Cerebellar cortex (tissue), 1 donor: ENCODE measurements around the gene USF3.

Experiments used
- DNase-seq: peaks from one replicate; pipeline ENCODE4 v3.0.0-alpha.2; 2015; ENCODE audit warnings: low spot score

USF3 gene, protein sequence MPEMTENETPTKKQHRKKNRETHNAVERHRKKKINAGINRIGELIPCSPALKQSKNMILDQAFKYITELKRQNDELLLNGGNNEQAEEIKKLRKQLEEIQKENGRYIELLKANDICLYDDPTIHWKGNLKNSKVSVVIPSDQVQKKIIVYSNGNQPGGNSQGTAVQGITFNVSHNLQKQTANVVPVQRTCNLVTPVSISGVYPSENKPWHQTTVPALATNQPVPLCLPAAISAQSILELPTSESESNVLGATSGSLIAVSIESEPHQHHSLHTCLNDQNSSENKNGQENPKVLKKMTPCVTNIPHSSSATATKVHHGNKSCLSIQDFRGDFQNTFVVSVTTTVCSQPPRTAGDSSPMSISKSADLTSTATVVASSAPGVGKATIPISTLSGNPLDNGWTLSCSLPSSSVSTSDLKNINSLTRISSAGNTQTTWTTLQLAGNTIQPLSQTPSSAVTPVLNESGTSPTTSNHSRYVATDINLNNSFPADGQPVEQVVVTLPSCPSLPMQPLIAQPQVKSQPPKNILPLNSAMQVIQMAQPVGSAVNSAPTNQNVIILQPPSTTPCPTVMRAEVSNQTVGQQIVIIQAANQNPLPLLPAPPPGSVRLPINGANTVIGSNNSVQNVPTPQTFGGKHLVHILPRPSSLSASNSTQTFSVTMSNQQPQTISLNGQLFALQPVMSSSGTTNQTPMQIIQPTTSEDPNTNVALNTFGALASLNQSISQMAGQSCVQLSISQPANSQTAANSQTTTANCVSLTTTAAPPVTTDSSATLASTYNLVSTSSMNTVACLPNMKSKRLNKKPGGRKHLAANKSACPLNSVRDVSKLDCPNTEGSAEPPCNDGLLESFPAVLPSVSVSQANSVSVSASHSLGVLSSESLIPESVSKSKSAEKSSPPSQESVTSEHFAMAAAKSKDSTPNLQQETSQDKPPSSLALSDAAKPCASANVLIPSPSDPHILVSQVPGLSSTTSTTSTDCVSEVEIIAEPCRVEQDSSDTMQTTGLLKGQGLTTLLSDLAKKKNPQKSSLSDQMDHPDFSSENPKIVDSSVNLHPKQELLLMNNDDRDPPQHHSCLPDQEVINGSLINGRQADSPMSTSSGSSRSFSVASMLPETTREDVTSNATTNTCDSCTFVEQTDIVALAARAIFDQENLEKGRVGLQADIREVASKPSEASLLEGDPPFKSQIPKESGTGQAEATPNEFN (N-terminal part only)

DNA sequence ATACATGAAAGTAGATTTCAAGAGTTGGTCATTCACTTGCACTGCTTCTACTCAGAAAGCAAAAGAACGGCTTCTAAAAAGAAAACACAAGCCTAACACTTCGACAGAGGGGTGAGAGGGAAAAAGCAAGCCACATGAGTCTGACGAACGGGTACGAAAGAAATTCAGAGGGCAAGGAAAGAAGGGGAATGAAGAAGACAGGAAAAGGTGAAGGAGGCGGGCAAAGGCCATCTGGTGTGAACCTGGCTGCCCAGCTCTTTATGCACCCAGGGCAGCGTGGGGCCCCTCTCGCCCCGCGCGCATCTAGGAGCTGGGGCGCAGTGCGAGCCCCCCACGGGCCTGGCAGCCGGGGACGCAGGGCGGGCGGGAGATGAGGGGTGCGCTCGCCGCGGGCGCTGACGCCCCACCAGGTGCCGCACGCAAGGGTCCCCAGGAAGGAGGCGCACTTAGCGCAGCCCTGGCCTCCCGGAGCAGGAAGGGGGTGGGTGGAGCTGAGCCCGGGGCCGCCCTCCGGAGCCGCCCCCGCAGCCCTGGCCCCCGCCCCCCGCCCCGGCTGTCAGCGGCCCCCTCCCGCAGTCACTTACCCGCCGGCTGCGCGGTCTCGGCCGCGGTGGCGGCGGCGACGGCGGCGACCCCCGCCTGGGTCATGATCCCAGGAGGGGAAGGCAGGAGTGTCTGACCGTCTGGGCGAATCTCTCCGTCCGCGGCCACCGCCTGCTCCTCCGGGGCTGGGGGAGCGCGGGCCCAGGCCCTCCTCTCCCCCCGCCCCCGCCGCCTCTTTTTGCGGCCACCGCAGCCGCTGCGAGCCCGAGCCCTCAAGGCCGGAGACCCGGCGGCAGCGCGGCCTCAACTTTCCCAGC, at the start of gene USF3:
Gene USF3, minus strand, starts transcription at position 857 of the 860 bp plus-strand sequence. CDS start 21,764 bp downstream, outside the sequence.
- peak; percentile 62 for DNase-seq

DNA sequence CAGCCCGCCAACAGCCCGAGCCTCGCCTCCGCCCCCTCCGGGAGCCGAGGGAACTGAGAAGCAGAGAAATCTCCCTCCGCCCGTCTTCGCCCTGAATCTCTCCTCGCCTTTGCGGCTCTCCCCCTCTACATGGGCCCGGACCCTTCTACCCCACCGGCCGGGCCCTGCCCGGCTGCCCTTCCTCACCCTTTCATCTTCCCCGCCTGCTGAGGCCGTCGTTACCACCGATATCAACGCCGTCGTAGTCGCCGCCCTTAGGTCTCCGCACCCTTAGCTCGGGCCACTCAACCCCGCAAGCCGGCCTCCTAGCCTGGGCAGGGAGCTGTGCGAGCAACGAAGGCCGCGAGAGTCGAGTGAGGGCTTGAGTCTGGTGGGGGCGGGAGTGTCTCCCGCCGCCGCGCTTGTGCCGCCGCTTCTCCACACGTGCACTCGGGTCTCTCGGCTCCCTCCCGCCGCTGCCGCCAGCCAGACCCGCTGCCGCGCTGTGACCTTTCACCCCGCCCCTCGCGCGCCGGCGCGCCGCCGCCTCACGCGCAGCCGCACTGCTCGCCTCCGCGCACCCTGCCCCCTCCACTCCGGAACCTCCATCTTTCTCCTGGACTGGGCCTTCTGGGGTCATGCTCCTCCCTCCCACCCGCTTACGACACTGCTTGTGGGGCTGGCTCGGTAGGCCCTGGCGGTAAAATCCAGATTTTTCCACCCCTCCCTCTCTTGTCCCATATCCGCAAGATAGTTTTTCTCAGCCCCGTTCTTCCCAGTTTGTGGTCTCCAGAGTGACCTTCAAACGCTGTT, 49.5 kb upstream of the USF3 start, which contains the start of gene NAA50:
Gene NAA50, minus strand, starts transcription at position 494 of the 792 bp plus-strand sequence. Its CDS starts 300 bp downstream, at position 194.
- DNase-seq = peak; percentile 93

DNA sequence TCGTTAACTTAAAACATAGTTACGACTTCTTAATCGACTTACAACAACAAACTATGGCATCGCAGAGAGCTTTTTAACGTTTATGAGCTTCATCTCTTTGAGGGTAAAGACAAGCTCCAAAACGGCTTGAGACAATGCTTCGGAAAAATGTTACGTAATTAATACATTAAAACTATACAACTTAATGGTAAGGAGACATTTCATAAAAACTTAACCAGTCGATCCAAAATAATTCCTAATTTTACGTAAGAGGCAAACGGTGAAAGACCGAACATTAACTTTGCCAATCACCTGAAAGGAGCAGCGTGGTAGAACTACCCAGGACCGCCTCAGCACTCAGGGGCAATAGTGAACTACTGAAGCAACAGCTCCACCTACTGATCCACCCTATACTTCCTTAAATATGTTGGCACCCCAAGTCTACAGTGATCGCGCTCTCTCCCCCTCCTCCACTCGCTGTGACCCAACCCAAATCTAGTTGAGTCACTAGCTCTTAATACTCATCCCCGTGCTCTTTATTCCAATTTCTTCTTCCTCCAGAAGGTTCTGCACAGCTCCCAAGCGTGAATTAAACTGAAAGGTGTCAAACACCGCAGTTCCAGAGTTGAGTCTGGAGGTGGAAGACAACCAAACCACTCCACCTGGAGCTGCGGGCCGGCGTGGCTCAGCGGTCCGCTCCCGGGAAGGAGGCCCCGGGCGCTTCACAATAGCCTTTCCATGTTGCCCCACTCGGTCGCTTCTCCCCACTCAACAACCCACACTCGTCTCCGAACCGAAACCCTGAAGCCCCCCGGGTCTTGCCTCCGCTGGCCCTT, 48.7 kb upstream of the USF3 start:
- DNase-seq = peak; percentile 86

DNA sequence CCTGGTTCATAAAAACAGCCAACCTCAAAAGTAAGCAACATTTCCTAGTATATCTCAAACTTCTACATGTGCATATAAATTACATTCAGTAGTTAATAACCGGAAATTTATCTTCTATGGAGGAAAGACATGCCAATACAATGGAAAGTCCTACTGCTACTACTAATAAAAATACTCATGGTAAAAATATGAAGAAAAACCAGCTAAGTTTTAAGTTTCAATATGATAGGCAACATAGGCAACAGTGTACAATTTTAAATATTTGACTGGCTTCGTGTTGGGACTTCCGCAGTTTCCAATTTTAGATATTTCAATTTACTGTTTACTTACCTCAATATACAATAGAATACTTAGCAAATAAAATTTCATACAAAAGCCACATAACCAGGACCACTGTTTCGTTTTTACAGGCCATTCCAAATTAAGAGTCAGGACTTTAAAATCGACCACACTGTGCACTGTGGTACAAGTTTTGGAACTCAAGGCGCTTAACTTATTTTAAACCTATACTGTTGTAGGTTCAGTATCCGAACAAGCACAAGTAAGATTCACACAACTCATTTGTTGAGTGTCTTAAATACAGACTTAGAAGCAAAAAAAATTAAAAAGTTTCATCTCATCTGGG, 46.7 kb upstream of the USF3 start:
- DNase-seq = no peak

DNA sequence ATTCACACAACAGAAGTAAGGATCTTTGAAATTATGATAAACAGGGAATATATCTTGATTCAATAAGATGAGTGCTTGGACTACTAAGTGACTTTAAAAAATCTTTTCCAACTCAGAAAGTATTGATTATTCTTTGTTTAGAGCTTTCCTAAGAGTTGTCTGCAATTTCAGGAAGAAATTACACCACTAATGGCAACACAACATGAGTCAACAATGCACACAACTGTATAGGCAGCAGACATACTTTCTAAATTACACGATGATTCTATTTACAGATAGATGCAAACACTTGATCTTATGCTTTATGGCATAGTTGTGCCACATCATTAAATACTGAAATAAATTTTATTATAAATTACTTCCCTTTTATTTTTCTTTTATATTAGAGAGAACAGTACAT, 45.2 kb upstream of the USF3 start:
- DNase-seq = no peak

DNA sequence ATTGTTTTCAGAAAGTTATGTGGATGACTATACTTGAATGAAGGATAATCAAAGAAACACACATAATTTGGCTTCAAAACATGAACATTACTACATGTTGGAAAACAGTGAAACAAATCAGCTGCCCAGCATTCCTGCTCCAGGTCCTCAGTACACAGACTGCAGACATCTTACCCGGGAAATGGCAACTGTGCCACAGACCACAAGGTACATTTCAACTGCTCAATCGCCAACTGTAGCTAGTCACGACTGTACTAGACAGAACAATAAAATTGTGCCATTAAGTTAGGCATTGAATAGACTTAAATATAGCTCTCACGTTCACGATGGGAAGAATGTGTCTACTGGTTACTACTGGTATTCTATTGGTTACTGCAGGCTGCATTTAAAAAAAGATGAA, 44.6 kb upstream of the USF3 start:
- DNase-seq = no peak

DNA sequence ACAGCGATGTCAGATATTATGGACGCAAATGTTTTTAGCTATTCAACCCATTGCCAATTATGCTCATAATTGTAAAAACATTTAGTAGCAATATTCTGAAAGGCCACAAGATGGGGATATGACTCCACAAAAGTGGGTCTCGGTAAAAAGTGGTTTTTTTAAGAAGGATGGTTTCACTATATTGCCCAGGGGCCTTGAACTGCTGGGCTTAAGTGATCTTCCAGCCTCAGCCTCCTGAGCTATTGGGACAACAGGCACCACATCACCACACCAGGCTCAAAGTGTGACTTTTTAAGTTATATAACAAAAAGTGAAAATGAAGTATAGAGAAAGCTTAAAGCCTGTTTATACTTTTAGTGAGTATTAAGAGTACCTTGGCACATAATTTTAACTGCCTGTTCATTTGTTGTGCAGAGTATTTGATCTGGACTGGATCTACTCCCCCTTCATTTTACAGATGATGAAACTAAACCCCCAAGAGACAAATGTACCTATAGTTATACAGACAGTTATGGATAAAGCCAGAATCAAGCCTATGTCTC, 40.2 kb upstream of the USF3 start:
- peak; percentile 75 for DNase-seq

DNA sequence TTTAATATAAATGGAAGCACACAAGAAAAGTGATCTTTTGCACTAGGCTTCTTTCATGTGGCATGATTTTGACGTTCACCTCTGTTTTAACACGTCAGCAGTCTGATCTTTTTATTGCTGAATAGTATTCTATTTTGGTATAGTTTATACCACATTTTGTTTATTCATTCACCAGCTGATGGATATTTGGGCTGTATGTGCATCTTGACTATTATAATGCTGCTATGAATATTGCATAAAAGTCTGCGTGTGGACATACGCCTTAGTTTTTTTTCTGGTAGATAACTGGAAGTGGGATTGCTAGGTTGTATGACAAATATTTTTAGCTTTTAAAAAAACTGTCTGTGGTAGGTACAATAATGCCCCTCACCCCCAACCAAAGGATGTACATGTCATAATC, 35.3 kb upstream of the USF3 start:
- no peak for DNase-seq

DNA sequence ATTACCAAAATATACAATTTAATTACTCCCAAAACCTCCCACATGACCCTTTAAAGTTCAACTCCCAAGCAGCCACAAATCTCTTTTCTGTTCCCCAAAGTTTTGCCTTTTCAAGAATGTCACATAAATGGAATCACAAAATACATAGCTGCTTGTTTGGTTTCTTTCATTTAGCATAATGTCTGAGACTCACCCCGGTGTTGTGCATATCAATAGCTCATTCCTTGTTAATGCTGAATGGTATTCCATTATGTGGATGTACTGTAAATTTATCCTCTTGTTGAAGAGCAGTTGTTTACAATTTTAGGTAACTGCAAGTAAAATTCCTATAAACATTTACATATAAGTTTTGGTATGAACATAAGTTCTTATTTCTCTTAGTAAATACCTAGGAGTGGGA, 34.1 kb upstream of the USF3 start:
- DNase-seq = no peak

DNA sequence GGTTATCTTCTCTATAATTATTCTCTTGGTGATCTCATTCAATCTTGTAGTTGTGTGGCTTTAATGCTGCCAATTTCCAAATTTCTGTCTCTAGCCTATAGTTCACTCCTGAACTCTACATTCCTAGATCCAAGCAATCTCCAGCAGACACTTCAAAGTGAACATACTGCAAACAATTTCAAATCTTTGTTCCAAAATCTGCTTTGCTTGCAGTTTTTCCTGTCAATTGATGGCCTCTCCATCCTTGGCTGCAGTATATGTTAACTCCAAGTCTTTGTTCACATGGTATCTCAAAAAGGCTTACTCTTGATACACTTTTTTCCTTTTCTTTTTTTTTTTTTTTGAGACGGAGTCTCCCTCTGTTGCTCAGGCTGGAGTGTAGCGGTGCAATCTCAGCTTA, 32.2 kb upstream of the USF3 start:
- DNase-seq = no peak

DNA sequence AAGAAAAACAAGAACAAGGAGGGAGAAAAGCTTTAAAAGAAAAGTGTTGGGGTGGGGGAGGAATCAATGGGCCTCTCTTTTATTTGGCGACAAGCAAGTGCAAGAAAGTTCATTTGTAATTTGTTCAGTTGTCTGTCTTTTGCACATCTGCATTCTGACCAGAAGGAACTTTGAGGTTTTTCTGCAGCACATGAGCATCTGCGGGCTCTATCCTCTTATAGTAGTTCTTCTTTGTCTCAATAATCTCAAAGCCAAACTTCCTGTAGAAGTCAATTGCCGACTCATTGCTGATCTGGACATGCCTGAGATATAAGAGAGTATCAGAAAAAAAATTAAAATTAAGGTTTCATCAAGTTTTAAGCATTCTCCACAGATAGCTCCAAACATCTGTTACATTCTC, 25.2 kb upstream of the USF3 start:
- DNase-seq = no peak

DNA sequence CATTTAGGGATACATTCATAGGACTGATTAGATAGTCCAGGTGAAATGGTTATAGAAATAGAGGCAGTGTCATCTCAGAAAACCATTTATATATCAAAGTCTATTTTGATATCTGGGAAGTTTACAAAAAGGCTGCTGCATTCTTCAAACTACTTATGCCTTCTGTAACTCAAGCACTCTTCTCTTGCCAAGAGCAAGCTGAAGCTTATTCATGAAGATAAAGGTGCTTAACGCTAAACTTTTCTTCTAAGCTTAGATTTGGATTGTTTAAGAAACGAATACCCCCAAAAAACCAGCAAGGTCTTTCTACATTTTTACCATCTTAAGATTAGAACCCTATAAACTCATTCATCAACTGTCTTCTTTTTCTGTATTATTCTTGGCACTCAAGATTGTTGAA, 23.3 kb upstream of the USF3 start:
- DNase-seq = no peak

DNA sequence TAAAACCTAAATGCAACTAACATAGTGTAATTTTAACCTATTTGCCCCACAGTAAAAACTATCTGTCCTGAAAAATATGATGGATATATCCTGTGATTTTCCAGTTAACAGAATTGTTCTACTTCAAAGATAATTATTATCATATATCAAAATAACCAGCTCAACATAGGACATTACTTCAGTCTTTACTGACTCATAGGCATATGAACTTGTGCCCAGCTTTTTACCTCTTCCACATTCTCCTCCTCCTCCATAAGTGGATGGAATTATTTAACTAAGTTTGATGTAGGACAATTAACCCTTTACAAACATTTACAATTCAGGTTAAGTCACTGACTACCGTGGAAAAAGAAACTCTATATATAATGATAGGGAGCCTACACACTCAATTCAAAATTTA, 22.9 kb upstream of the USF3 start:
- no peak for DNase-seq

DNA sequence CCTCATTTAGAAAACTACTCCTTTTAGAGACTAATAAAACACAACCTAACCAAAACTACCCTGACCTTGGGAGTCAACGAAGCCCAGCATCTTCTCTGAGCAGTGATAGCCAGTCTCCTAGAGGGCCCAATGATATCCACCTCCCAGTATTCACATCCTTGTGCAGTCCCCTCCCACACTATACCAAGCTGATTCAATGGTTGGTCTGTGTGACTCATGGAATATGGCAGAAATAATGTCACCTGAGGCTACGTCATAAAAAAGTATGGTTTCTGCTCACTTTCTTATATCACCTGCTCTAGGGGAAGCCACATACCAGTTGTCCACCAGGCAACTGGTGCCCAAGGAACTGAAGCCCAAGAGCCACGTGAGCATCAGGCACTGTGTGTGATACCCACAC, 21.4 kb upstream of the USF3 start:
- no peak for DNase-seq

DNA sequence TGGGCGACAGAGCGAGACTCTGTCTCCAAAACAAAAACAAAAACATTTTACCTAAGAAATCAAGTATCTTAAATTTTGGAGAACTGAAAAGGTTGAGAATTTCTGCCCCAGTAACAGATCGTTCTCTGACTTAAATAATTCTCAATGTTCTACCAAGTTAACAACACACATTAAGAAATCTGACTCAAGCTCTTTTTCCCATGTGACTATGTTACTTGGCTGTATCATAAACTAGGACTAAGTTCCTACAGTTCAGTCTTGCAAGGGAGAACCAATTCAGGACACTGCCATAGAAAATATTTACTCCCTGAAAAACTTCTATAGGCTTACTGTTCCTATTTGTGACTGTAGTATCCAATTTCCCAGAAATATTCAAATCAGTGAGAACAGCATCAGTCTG, 20.9 kb upstream of the USF3 start:
- DNase-seq = no peak

DNA sequence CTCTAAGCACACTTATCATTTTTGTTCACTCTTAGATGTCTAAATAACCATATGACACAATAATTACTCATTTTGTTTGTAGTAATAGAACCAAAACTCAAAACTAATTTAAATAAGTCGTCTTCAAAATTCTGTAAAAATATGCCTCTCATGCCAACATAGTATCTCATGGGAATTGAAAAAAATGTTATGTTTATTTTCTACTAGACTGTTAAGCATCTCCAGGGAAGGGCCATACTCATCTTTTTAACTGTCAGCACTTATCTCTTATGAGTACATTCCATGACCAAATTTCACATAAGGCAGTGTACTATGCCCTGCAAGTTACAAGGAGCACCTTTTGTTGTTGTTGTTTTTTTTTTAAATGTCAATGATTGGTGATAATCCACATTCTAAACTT, 18.3 kb upstream of the USF3 start:
- no peak for DNase-seq

DNA sequence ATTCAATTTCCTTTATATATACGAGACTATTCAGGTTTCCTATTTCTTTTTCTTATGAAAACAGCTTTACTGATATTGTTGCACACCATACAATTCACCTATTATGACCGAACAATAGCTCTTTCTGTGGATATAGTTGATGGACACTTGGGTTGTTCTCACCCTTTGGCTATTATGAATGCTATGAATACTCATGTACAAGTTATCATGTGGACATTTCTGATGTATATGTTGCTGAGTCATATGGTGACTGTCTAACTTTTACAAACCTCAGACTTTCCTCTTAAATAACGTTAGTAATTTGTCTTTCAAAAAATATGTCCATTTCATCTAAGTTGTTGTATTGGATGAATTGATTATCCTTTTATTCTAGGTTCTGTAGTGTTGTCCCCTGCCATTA, 15.7 kb upstream of the USF3 start:
- no peak for DNase-seq

DNA sequence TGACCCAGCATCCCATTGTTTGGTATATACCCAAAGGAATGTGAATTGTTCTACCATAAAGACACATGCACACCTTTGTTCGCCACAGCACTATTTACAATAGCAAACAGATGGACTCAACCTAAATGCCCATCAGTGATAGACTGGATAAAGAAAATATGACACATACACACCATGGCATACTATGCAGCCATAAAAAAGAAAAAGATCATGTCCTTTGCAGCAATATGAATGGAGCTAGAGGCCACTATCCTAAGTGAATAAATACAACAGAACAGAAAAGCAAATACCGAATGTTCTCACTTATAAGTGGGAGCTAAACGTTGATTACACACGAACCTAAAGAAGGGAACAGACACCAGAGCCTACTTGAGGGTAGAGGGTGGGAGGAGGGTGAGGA, 11.4 kb upstream of the USF3 start:
- DNase-seq = no peak

DNA sequence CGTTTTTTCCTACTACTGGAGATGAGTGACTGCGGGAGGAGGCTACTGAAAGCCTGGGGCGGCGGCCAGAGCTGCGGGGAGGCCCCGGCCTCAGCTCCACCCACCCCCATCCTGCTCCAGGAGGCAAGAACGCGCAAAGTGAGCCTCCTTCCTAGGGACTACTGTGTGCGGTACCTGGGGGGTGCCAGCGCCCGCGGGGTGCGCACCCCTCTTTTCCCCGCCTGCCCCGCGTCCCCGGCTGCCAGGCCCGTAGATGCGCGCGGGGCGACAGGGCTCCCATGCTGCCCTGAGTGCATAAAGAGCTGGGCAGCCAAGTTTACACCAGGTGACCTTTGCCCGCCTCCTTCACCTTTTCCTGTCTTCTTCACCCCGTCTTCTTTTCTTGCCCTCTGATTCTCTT, 2.5 kb upstream of the USF3 start:
- DNase-seq = no peak
